ENCODE measurements around the gene ELP4.

DNA sequence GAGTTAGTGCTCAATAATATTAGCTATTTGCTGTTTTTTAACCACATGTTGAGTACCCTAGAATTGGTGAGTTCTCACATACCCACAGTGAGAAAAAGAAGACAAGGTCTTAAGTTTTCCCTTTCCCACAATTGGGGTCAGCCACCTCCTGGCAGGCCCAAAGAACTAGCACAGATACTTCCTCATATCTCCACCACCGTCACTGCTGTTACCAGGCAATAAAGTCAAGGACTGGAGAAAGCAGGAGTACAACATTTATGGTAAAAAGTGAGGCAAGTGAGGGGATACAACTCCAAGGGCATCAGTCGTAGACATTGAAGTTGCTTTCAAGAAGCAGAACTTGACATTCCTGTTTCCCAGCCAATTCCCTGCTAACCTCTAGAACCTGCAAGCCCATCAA lies 19.6 kb downstream of the ELP4 start:
- no peak for TF ChIP-seq POLR2A (IDR thresholded peaks at IDR 0.05)
- TF ChIP-seq, protein P1, sequence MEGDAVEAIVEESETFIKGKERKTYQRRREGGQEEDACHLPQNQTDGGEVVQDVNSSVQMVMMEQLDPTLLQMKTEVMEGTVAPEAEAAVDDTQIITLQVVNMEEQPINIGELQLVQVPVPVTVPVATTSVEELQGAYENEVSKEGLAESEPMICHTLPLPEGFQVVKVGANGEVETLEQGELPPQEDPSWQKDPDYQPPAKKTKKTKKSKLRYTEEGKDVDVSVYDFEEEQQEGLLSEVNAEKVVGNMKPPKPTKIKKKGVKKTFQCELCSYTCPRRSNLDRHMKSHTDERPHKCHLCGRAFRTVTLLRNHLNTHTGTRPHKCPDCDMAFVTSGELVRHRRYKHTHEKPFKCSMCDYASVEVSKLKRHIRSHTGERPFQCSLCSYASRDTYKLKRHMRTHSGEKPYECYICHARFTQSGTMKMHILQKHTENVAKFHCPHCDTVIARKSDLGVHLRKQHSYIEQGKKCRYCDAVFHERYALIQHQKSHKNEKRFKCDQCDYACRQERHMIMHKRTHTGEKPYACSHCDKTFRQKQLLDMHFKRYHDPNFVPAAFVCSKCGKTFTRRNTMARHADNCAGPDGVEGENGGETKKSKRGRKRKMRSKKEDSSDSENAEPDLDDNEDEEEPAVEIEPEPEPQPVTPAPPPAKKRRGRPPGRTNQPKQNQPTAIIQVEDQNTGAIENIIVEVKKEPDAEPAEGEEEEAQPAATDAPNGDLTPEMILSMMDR (IDR thresholded peaks at IDR 0.05): no peak
- TF ChIP-seq POLR2AphosphoS5 (IDR thresholded peaks at IDR 0.05): no peak

Data from breast epithelium (tissue), 3 donors.